Measurements from ENCODE around the gene HUNK.

The HUNK gene

GRCh38 chr21:31873696-31874599 lies 1.1 kb downstream of the HUNK start:
- ChIA-PET CTCF (interaction anchor here (1.0 to 1.1 kb wide), 2 partner anchors 15 to 93 kb away, joined by 3 to 4 read pairs; no protein-coding TSS in a partner anchor), POLR2A (ENCODE audit: low non-redundant PET) (no interaction called here)
- TF ChIP-seq CTCF (conservative IDR thresholded peaks at IDR 0.05; ENCODE audit: low read depth): peak; percentile 22; the same call in 1 of the 2 replicates
- no peak overlapping the region for H3K27ac ChIP-seq
- DNase-seq (ENCODE audit: low spot score): no peak

- no peak for DNase-seq (ENCODE audit: low spot score)
- no peak for TF ChIP-seq CTCF (conservative IDR thresholded peaks at IDR 0.05; ENCODE audit: low read depth)
- H3K27ac ChIP-seq: no peak overlapping the region
- ChIA-PET POLR2A (ENCODE audit: low non-redundant PET) (no interaction called here), CTCF (interaction anchor here (1.0 kb wide), 1 partner anchor 14 kb away, joined by 4 read pairs; no protein-coding TSS in a partner anchor)
Measured at GRCh38 chr21:31874812-31875212, 2.0 kb downstream of the HUNK start.

- POLR2A ChIA-PET (ENCODE audit: low non-redundant PET): no interaction called here
- DNase-seq (ENCODE audit: low spot score): no peak
- TF ChIP-seq CTCF (conservative IDR thresholded peaks at IDR 0.05; ENCODE audit: low read depth): no peak
- CTCF ChIA-PET: interaction anchor here (0.7 kb wide), 1 partner anchor 381 kb away, joined by 3 read pairs; no protein-coding TSS in a partner anchor
- H3K27ac ChIP-seq: no peak overlapping the region
Measured at GRCh38 chr21:31875496-31876015, 2.7 kb downstream of the HUNK start.

GRCh38 chr21:31877463-31877957 lies 4.7 kb downstream of the HUNK start:
- no peak overlapping the region for H3K27ac ChIP-seq
- DNase-seq (ENCODE audit: low spot score): no peak
- CTCF ChIA-PET: interaction anchor here (0.6 to 0.7 kb wide), 2 partner anchors 31 to 255 kb away, joined by 3 to 8 read pairs; no protein-coding TSS in a partner anchor
- no peak for TF ChIP-seq CTCF (conservative IDR thresholded peaks at IDR 0.05; ENCODE audit: low read depth)
- POLR2A ChIA-PET (ENCODE audit: low non-redundant PET): no interaction called here

- H3K27ac ChIP-seq: no peak overlapping the region
- ChIA-PET CTCF (no interaction called here), POLR2A (ENCODE audit: low non-redundant PET) (no interaction called here)
- no peak for DNase-seq (ENCODE audit: low spot score)
- no peak for TF ChIP-seq CTCF (conservative IDR thresholded peaks at IDR 0.05; ENCODE audit: low read depth)
Measured at GRCh38 chr21:31878831-31879230, 6.0 kb downstream of the HUNK start.

- CTCF ChIA-PET: interaction anchor here (0.7 kb wide), 1 partner anchor 336 kb away, joined by 5 read pairs; no protein-coding TSS in a partner anchor
- no peak overlapping the region for H3K27ac ChIP-seq
- POLR2A ChIA-PET (ENCODE audit: low non-redundant PET): no interaction called here
- DNase-seq (ENCODE audit: low spot score): no peak
- no peak for TF ChIP-seq CTCF (conservative IDR thresholded peaks at IDR 0.05; ENCODE audit: low read depth)
Measured at GRCh38 chr21:31879241-31879650, 6.4 kb downstream of the HUNK start.

All from RWPE1 (cell line).